Trophoblast cell (in vitro differentiated cells and primary cell): ENCODE data around the gene IL18R1.

Experiments
- DNase-seq, 2 donors: peaks; one replicate each; pipeline ENCODE4 v3.0.0-alpha.2; 2016
- H2AFZ ChIP-seq: 2 replicates; pipeline ENCODE4 v1.6.1; 2013; ENCODE audit warnings: low read length, moderate library complexity, mild to moderate bottlenecking; ENCODE audit not compliant: insufficient read depth, poor library complexity
- H2AK5ac ChIP-seq: 2 replicates; pipeline ENCODE4 v1.6.1; 2013; ENCODE audit warnings: mild to moderate bottlenecking, low read length
- H2BK120ac ChIP-seq: 2 replicates; pipeline ENCODE4 v1.6.1; 2013; ENCODE audit warnings: low read length, mild to moderate bottlenecking, moderate library complexity; ENCODE audit not compliant: insufficient read depth, poor library complexity
- H2BK12ac ChIP-seq: 2 replicates; pipeline ENCODE4 v1.6.1; 2013; ENCODE audit warnings: mild to moderate bottlenecking, low read length, moderate library complexity
- H2BK5ac ChIP-seq: 2 replicates; pipeline ENCODE4 v1.6.1; 2013; ENCODE audit warnings: low read length, low read depth, moderate library complexity, mild to moderate bottlenecking; ENCODE audit not compliant: poor library complexity
- H3K14ac ChIP-seq: 2 replicates; pipeline ENCODE4 v1.6.1; 2013; ENCODE audit warnings: mild to moderate bottlenecking, low read length
- H3K18ac ChIP-seq: 2 replicates; pipeline ENCODE4 v1.6.1; 2013; ENCODE audit warnings: mild to moderate bottlenecking, low read length
- H3K23ac ChIP-seq: 2 replicates; pipeline ENCODE4 v1.6.1; 2013; ENCODE audit warnings: low read length
- H3K27ac ChIP-seq: 2 replicates; pipeline ENCODE4 v1.5.1; 2013; ENCODE audit warnings: low read depth, mild to moderate bottlenecking, inconsistent platforms, low read length, moderate library complexity
- H3K27me3 ChIP-seq: 2 replicates; pipeline ENCODE4 v1.6.1; 2013; ENCODE audit warnings: inconsistent platforms, mild to moderate bottlenecking, low read length, moderate library complexity; ENCODE audit not compliant: insufficient read depth
- H3K36me3 ChIP-seq, 2 experiments: 1 replicate in 1 of 2; 2 replicates in 1 of 2; pipeline ENCODE4 v1.6.1; 2013; ENCODE audit warnings: low read length in 2 of 2, mild to moderate bottlenecking in 2 of 2, moderate library complexity in 1 of 2; ENCODE audit not compliant: insufficient read depth in 2 of 2, control insufficient read depth in 1 of 2
- H3K4ac ChIP-seq: 2 replicates; pipeline ENCODE4 v1.6.1; 2013; ENCODE audit warnings: low read depth, mild to moderate bottlenecking, low read length, moderate library complexity
- H3K4me1 ChIP-seq, 2 experiments: 1 replicate in 1 of 2; 2 replicates in 1 of 2; pipeline ENCODE4 v1.6.1; 2013; ENCODE audit warnings: low read length in 2 of 2, mild to moderate bottlenecking in 2 of 2, moderate library complexity in 1 of 2; ENCODE audit not compliant: insufficient read depth in 2 of 2, control insufficient read depth in 1 of 2
- H3K4me2 ChIP-seq: 2 replicates; pipeline ENCODE4 v1.6.1; 2013; ENCODE audit warnings: inconsistent platforms, mild to moderate bottlenecking, low read length, moderate library complexity
- H3K4me3 ChIP-seq: 2 replicates; pipeline ENCODE4 v1.5.1; 2013; ENCODE audit warnings: mild to moderate bottlenecking, low read depth, low read length, inconsistent platforms
- H3K79me1 ChIP-seq: one replicate; pipeline ENCODE4 v1.6.1; 2013; ENCODE audit warnings: low read length
- H3K79me2 ChIP-seq: 2 replicates; pipeline ENCODE4 v1.6.1; 2013; ENCODE audit warnings: low read length, mild to moderate bottlenecking; ENCODE audit not compliant: control insufficient read depth, insufficient read depth, poor library complexity
- H3K9ac ChIP-seq: 2 replicates; pipeline ENCODE4 v1.6.1; 2013; ENCODE audit warnings: mild to moderate bottlenecking, low read length
- H3K9me3 ChIP-seq: 2 replicates; pipeline ENCODE4 v1.6.1; 2013; ENCODE audit warnings: low read depth, mild to moderate bottlenecking, control low read depth, inconsistent platforms, low read length; ENCODE audit not compliant: insufficient read depth
- H4K12ac ChIP-seq: 2 replicates; pipeline ENCODE4 v1.6.1; 2013; ENCODE audit warnings: low read depth, mild to moderate bottlenecking, low read length, moderate library complexity
- H4K8ac ChIP-seq: 2 replicates; pipeline ENCODE4 v1.6.1; 2013; ENCODE audit warnings: low read depth, mild to moderate bottlenecking, low read length, moderate library complexity
- H4K91ac ChIP-seq: one replicate; pipeline ENCODE4 v1.6.1; 2013; ENCODE audit warnings: low read depth, mild to moderate bottlenecking, low read length, moderate library complexity
- WGBS: extraction: QIAGEN DNeasy Blood & Tissue Kit; methylation state at CpG from one replicate; pipeline ENCODE4 v1.1.7; 2013; ENCODE audit warnings: missing lambda C conversion rate; ENCODE audit not compliant: insufficient read length, insufficient coverage; ENCODE audit errors: extremely low coverage; 5-methylcytosine and 5-hydroxymethylcytosine counted together

IL18R1 gene

DNA sequence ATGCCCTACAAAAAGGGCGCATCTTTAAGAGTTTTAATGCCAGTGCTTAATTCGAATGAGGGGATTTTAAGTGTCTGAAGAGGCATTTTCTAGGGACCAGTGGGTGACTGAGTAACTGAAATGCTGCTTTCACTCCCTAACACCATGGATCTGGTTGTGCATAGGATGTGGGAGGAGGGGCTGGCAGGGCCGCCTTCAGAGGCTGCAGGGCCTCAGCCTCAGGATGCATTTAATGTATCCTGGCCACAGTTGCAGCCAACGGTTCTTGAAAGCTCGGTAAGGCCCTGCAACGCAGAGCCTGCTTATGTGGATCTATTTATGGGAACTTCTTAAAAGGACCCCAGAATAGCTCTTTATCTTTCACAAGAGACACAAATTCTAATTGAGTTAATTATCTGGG, 41.6 kb downstream of the IL18R1 start:
- Histone ChIP-seq H3K79me2 (no peaks in the 10 kb centered on the region), H4K12ac (no peak overlapping the region), H3K4me1 (no peaks in the 10 kb centered on the region), H2AK5ac (no peak overlapping the region), H3K36me3 (no peaks in the 10 kb centered on the region), H3K79me1 (no peaks in the 10 kb centered on the region), H3K9ac (no peak overlapping the region), H4K8ac (no peak overlapping the region), H3K4me2 (no peak overlapping the region), H3K18ac (no peak overlapping the region), H3K9me3 (no peaks in the 10 kb centered on the region), H3K14ac (no peak overlapping the region), H3K27ac (no peak overlapping the region), H3K27me3 (no peaks in the 10 kb centered on the region), H2BK120ac (no peak overlapping the region), H3K23ac (no peak overlapping the region), H2AFZ (no peak overlapping the region), H3K4me3 (no peak overlapping the region), H4K91ac (no peak overlapping the region), H3K4ac (no peak overlapping the region), H2BK12ac (no peak overlapping the region), H2BK5ac (no peak overlapping the region)
- WGBS, result no CpG with 5 or more reads among the region's 6 CpGs
- DNase-seq, result no peak

DNA sequence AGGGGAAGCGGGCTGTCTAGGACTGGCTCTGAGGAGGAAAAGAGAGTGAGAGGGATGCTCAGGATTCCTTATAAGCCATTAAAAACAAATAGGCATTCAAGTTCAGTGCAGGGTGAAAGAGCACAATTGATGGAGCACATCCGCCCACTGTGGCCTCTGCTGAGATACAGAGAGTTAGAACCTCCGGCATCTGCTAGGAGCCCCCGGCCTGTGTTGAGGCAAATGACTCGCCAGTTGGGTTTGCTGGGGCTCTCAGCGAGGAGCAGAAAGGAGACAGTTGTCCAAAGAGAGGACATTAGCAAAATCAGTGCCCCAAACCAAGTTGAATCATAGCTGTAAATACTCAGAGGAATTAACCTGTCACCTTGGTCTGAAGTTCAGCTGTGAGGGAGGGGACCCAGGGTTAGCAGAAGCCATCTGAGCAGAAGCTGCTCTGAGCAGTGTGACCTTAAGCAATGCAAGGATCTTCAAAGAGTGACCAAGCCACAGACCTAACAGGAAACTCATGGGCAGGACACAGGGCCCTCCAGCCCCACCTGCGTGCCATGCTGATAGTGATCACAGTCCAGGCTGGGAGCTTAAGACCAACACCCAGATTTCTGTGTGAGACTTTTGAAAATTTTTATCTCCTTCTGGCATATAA, 44.0 kb downstream of the IL18R1 start:
- no peaks in the 10 kb centered on the region for H3K4me1 ChIP-seq
- no peaks in the 10 kb centered on the region for H3K9me3 ChIP-seq
- no peak overlapping the region for H2AK5ac ChIP-seq
- no peak overlapping the region for H3K23ac ChIP-seq
- H4K91ac ChIP-seq, result no peak overlapping the region
- H3K79me1 ChIP-seq, result no peaks in the 10 kb centered on the region
- no peak overlapping the region for H2AFZ ChIP-seq
- no peak overlapping the region for H2BK120ac ChIP-seq
- no peak overlapping the region for H3K4me2 ChIP-seq
- no peak overlapping the region for H3K9ac ChIP-seq
- no peaks in the 10 kb centered on the region for H3K36me3 ChIP-seq
- no peaks in the 10 kb centered on the region for H3K79me2 ChIP-seq
- no peak for DNase-seq
- H3K14ac ChIP-seq, result no peak overlapping the region
- no peak overlapping the region for H2BK12ac ChIP-seq
- H3K4ac ChIP-seq, result no peak overlapping the region
- WGBS, result no CpG with 5 or more reads among the region's 7 CpGs
- no peak overlapping the region for H4K8ac ChIP-seq
- H4K12ac ChIP-seq, result no peak overlapping the region
- H3K18ac ChIP-seq, result no peak overlapping the region
- H3K27me3 ChIP-seq, result no peaks in the 10 kb centered on the region
- H3K27ac ChIP-seq, result no peak overlapping the region
- H3K4me3 ChIP-seq, result no peak overlapping the region
- no peak overlapping the region for H2BK5ac ChIP-seq

DNA sequence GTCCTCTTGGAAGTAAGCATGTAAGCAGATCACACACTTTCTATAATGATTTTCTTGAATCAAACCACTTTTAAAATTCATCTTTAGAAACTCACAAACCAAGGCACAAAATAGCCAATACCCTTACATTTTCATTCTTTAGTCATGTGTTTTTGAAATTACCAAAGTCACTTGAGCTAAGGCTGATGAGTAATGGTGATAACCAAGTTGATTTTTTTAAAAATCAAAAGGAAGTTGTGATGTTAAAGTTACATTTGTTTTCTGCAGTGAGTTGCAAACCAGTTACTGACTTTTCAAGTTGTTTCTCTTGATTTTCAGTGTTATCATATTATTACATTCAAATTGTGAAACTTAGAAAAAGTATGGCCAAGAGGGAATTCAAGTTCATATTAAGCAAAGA, 45.9 kb downstream of the IL18R1 start:
- no peak overlapping the region for H2AK5ac ChIP-seq
- H3K4me3 ChIP-seq, result no peak overlapping the region
- no peak overlapping the region for H3K4ac ChIP-seq
- H3K4me1 ChIP-seq, result no peaks in the 10 kb centered on the region
- H3K4me2 ChIP-seq, result no peak overlapping the region
- H3K79me1 ChIP-seq, result no peaks in the 10 kb centered on the region
- H2BK5ac ChIP-seq, result no peak overlapping the region
- H4K12ac ChIP-seq, result no peak overlapping the region
- H4K8ac ChIP-seq, result no peak overlapping the region
- H3K79me2 ChIP-seq, result no peaks in the 10 kb centered on the region
- no peaks in the 10 kb centered on the region for H3K9me3 ChIP-seq
- no peak overlapping the region for H4K91ac ChIP-seq
- no peak overlapping the region for H2AFZ ChIP-seq
- DNase-seq, result no peak
- H3K14ac ChIP-seq, result no peak overlapping the region
- no peak overlapping the region for H3K27ac ChIP-seq
- H3K23ac ChIP-seq, result no peak overlapping the region
- H3K18ac ChIP-seq, result no peak overlapping the region
- no peaks in the 10 kb centered on the region for H3K36me3 ChIP-seq
- H3K9ac ChIP-seq, result no peak overlapping the region
- no peak overlapping the region for H2BK12ac ChIP-seq
- no peaks in the 10 kb centered on the region for H3K27me3 ChIP-seq
- H2BK120ac ChIP-seq, result no peak overlapping the region

DNA sequence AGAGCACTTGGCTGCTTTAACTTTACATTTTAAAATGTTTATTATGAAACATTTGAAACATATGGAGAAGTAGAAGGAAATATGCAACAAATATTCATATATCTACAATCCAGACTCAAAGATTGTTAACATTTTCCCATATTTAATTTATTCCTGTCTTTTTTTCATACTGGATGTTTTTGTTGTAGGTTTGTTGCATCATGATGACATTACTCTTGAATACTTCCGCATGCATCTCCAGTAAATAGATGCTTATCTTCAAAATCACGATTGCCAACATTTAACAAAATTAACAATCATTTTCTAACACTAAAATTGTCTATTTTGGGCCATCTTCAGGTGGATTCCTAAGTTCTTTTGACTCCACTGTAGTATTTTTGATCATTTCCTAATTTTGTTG, 46.3 kb downstream of the IL18R1 start:
- Histone ChIP-seq H3K23ac (no peak overlapping the region), H4K8ac (no peak overlapping the region), H3K27ac (no peak overlapping the region), H3K14ac (no peak overlapping the region), H2AFZ (no peak overlapping the region), H3K4me1 (no peaks in the 10 kb centered on the region), H3K18ac (no peak overlapping the region), H2BK120ac (no peak overlapping the region), H3K4ac (no peak overlapping the region), H3K79me2 (no peaks in the 10 kb centered on the region), H3K9me3 (no peaks in the 10 kb centered on the region), H4K12ac (no peak overlapping the region), H3K36me3 (no peaks in the 10 kb centered on the region), H4K91ac (no peak overlapping the region), H3K9ac (no peak overlapping the region), H3K79me1 (no peaks in the 10 kb centered on the region), H3K27me3 (no peaks in the 10 kb centered on the region), H2BK5ac (no peak overlapping the region), H3K4me3 (no peak overlapping the region), H3K4me2 (no peak overlapping the region), H2BK12ac (no peak overlapping the region), H2AK5ac (no peak overlapping the region)
- WGBS, result no CpG with 5 or more reads among the region's 2 CpGs
- no peak for DNase-seq
